Measurements from ENCODE around the gene SERGEF.

DNA sequence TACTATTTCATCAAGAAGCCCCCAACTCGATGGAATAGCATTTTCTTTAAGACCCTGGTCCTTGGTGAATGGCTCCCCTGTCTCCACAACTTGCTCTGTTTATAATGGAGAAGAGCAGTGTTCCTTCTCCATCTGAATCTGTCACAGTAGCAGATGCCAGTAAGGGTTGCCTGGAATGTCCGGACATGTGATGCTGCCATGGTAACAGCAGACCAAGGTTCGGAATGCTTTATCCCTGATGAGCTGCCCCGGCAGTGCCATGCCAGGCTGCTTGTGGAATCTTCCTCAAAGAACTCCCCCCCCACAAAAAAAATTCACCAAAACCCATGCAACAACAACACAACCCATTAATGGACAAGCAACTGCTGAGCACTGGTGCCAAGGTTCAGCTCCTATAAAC lies 205.8 kb downstream of the SERGEF start:
- TF ChIP-seq, protein P1, sequence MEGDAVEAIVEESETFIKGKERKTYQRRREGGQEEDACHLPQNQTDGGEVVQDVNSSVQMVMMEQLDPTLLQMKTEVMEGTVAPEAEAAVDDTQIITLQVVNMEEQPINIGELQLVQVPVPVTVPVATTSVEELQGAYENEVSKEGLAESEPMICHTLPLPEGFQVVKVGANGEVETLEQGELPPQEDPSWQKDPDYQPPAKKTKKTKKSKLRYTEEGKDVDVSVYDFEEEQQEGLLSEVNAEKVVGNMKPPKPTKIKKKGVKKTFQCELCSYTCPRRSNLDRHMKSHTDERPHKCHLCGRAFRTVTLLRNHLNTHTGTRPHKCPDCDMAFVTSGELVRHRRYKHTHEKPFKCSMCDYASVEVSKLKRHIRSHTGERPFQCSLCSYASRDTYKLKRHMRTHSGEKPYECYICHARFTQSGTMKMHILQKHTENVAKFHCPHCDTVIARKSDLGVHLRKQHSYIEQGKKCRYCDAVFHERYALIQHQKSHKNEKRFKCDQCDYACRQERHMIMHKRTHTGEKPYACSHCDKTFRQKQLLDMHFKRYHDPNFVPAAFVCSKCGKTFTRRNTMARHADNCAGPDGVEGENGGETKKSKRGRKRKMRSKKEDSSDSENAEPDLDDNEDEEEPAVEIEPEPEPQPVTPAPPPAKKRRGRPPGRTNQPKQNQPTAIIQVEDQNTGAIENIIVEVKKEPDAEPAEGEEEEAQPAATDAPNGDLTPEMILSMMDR (IDR thresholded peaks at IDR 0.05; ENCODE audit: insufficient read depth, low read length) = no peak
- TF ChIP-seq GABPA (IDR thresholded peaks at IDR 0.05; ENCODE audit: low read depth) (no peak), POLR2AphosphoS5 (IDR thresholded peaks at IDR 0.05; ENCODE audit: low read depth) (no peak), SPI1 (IDR thresholded peaks at IDR 0.05; ENCODE audit: borderline replicate concordance, low read depth) (no peak)
- TF ChIP-seq, protein P2, sequence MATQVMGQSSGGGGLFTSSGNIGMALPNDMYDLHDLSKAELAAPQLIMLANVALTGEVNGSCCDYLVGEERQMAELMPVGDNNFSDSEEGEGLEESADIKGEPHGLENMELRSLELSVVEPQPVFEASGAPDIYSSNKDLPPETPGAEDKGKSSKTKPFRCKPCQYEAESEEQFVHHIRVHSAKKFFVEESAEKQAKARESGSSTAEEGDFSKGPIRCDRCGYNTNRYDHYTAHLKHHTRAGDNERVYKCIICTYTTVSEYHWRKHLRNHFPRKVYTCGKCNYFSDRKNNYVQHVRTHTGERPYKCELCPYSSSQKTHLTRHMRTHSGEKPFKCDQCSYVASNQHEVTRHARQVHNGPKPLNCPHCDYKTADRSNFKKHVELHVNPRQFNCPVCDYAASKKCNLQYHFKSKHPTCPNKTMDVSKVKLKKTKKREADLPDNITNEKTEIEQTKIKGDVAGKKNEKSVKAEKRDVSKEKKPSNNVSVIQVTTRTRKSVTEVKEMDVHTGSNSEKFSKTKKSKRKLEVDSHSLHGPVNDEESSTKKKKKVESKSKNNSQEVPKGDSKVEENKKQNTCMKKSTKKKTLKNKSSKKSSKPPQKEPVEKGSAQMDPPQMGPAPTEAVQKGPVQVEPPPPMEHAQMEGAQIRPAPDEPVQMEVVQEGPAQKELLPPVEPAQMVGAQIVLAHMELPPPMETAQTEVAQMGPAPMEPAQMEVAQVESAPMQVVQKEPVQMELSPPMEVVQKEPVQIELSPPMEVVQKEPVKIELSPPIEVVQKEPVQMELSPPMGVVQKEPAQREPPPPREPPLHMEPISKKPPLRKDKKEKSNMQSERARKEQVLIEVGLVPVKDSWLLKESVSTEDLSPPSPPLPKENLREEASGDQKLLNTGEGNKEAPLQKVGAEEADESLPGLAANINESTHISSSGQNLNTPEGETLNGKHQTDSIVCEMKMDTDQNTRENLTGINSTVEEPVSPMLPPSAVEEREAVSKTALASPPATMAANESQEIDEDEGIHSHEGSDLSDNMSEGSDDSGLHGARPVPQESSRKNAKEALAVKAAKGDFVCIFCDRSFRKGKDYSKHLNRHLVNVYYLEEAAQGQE (IDR thresholded peaks at IDR 0.05; ENCODE audit: insufficient replicate concordance, low read depth) = no peak

Measured in HL-60 (cell line).